ENCODE data around the gene RPRM. TPM values are rescaled to one million over a fixed set of nuclear protein-coding genes. Genes with fewer than 3 reads are reported as not detected.
A peak's percentile ranks its signal among the peaks of the same experiment; 100 is the strongest.

Gene RPRM
- total and polyA plus RNA-seq, 2 of the 13 experiments (the other 11 are each of a cell fraction or from before 2014, with no cell fraction given): not detected

GRCh38 chr2:153478289-153479261 lies at the start of gene RPRM (continued):
- TF ChIP-seq ZNF318 (CRISPR knock-in tag; IDR thresholded peaks at IDR 0.05): no peak
- TF ChIP-seq HDAC2 (CRISPR knock-in tag; IDR thresholded peaks at IDR 0.05): no peak
- TF ChIP-seq ZNF10 (CRISPR knock-in tag; IDR thresholded peaks at IDR 0.05; ENCODE audit: borderline replicate concordance, low read depth): no peak
- TF ChIP-seq ATF3 (CRISPR knock-in tag; IDR thresholded peaks at IDR 0.05): no peak
- TF ChIP-seq SNAI1 (CRISPR knock-in tag; IDR thresholded peaks at IDR 0.05; ENCODE audit: borderline replicate concordance): peak; percentile 59; the same call in 1 of the 2 replicates
- no peak for TF ChIP-seq IRX3 (CRISPR knock-in tag; IDR thresholded peaks at IDR 0.05; ENCODE audit: borderline replicate concordance, low read depth)
- no peak for TF ChIP-seq ZNF414 (CRISPR knock-in tag; IDR thresholded peaks at IDR 0.05)
- TF ChIP-seq ZFAT (CRISPR knock-in tag; conservative IDR thresholded peaks at IDR 0.05): no peak
- TF ChIP-seq ZIK1 (CRISPR knock-in tag; IDR thresholded peaks at IDR 0.05; ENCODE audit: borderline replicate concordance, low read depth): 0 out of 2 replicates have a peak, but pooled peaks have one; percentile 66
- no peak for TF ChIP-seq ZSCAN22 (CRISPR knock-in tag; IDR thresholded peaks at IDR 0.05)
- no peak for TF ChIP-seq CREM (IDR thresholded peaks at IDR 0.05)
- no peak for TF ChIP-seq CREM (CRISPR knock-in tag; IDR thresholded peaks at IDR 0.05)
- peak; percentile 48; the same call in 1 of the 2 replicates for TF ChIP-seq HDAC1 (CRISPR knock-in tag; IDR thresholded peaks at IDR 0.05)
- peak; percentile 70 for TF ChIP-seq KDM2A (CRISPR knock-in tag; IDR thresholded peaks at IDR 0.05; ENCODE audit: borderline replicate concordance, low read depth)
- TF ChIP-seq ZNF362 (CRISPR knock-in tag; IDR thresholded peaks at IDR 0.05; ENCODE audit: borderline replicate concordance): no peak
- no peak for TF ChIP-seq NRL (CRISPR knock-in tag; IDR thresholded peaks at IDR 0.05; ENCODE audit: borderline replicate concordance)
- TF ChIP-seq GATAD1 (CRISPR knock-in tag; IDR thresholded peaks at IDR 0.05): no peak

All from HepG2 (cell line).